Activated naive CD4-positive, alpha-beta T cell treated with anti-CD3 and anti-CD28 coated beads for 36 hours (primary cell): ENCODE data around the gene MED9. TPM values are rescaled to one million over a fixed set of nuclear protein-coding genes. Genes with fewer than 3 reads are reported as not detected.

Source experiments
- CTCF ChIA-PET: fragments of 350-600 bp; sonication (Branson Sonifier 250); formaldehyde crosslinking; loops from one replicate; lab custom pipeline; 2021; ENCODE audit warnings: antibody characterized with exemption; lab: Charles Lee
- DNase-seq: peaks from one replicate; pipeline ENCODE4 v3.0.0-alpha.2; 2020
- H3K27ac Mint-ChIP-seq: one replicate; pipeline ENCODE4 v1.8.0; 2021; ENCODE audit warnings: mild to moderate bottlenecking, mixed read lengths
- H3K27me3 Mint-ChIP-seq: one replicate; pipeline ENCODE4 v1.8.0; 2021; ENCODE audit warnings: low read depth, mixed read lengths
- H3K36me3 Mint-ChIP-seq: one replicate; pipeline ENCODE4 v1.8.0; 2021; ENCODE audit warnings: low read depth, mixed read lengths
- H3K4me1 Mint-ChIP-seq: one replicate; pipeline ENCODE4 v1.8.0; 2021; ENCODE audit warnings: low read depth, mixed read lengths
- H3K4me3 Mint-ChIP-seq: one replicate; pipeline ENCODE4 v1.8.0; 2021; ENCODE audit warnings: mild to moderate bottlenecking, moderate library complexity, mixed read lengths
- H3K9me3 Mint-ChIP-seq: one replicate; pipeline ENCODE4 v1.8.0; 2021; ENCODE audit warnings: mixed read lengths
- intact Hi-C: fragments of 100-400 bp; cut with micrococcal nuclease; formaldehyde crosslinking; loops from one replicate; pipeline ENCODE4 v1.15.1; 2023
- total RNA-seq, 2 experiments: library from RNA; stranded (reverse); gene quantifications; one replicate each; pipeline ENCODE4 v1.2.3, GENCODE V29; 2021

MED9 gene
- total RNA-seq, 2 experiments from 2014 or later: 13.2 to 14.4 TPM

- Mint-ChIP-seq H3K36me3 (no peaks in the 10 kb centered on the region), H3K9me3 (no peaks in the 10 kb centered on the region), H3K27ac (no peak overlapping the region), H3K4me3 (no peak overlapping the region), H3K27me3 (no peaks in the 10 kb centered on the region), H3K4me1 (no peaks in the 10 kb centered on the region)
- CTCF ChIA-PET: interaction anchor here (0.6 to 0.8 kb wide), 2 partner anchors 98 to 1902 kb away, joined by 3 read pairs; no protein-coding TSS in a partner anchor
- intact Hi-C loops: no loop called here
- no peak for DNase-seq
Observed at GRCh38 chr17:17514993-17515933, 38.5 kb downstream of the MED9 start.

GRCh38 chr17:17515934-17516930 is 39.4 kb downstream of the MED9 start:
- H3K27me3 Mint-ChIP-seq: no peaks in the 10 kb centered on the region
- H3K27ac Mint-ChIP-seq: no peak overlapping the region
- no peaks in the 10 kb centered on the region for H3K36me3 Mint-ChIP-seq
- H3K4me3 Mint-ChIP-seq: no peak overlapping the region
- DNase-seq: no peak
- CTCF ChIA-PET: no interaction called here
- no peaks in the 10 kb centered on the region for H3K4me1 Mint-ChIP-seq
- intact Hi-C loops: no loop called here
- H3K9me3 Mint-ChIP-seq: no peaks in the 10 kb centered on the region

- Mint-ChIP-seq H3K27me3 (no peaks in the 10 kb centered on the region), H3K4me1 (no peaks in the 10 kb centered on the region), H3K36me3 (no peaks in the 10 kb centered on the region), H3K4me3 (no peak overlapping the region), H3K27ac (no peak overlapping the region), H3K9me3 (no peaks in the 10 kb centered on the region)
- CTCF ChIA-PET: no interaction called here
- intact Hi-C loops: no loop called here
- no peak for DNase-seq
Observed at GRCh38 chr17:17516941-17517720, 40.3 kb downstream of the MED9 start.

GRCh38 chr17:17518014-17518413 is 41.2 kb downstream of the MED9 start:
- Mint-ChIP-seq H3K9me3 (no peaks in the 10 kb centered on the region), H3K4me3 (no peak overlapping the region), H3K36me3 (no peaks in the 10 kb centered on the region), H3K27ac (no peak overlapping the region), H3K27me3 (no peaks in the 10 kb centered on the region), H3K4me1 (no peaks in the 10 kb centered on the region)
- CTCF ChIA-PET: no interaction called here
- intact Hi-C loops: no loop called here
- no peak for DNase-seq

GRCh38 chr17:17518951-17519350 is 42.2 kb downstream of the MED9 start:
- H3K4me1 Mint-ChIP-seq: no peaks in the 10 kb centered on the region
- CTCF ChIA-PET: interaction anchor here (0.7 kb wide), 1 partner anchor 53 kb away, joined by 3 read pairs; no protein-coding TSS in a partner anchor
- no peak overlapping the region for H3K27ac Mint-ChIP-seq

GRCh38 chr17:17519886-17520285 is 43.1 kb downstream of the MED9 start:
- DNase-seq: no peak
- H3K4me3 Mint-ChIP-seq: no peak overlapping the region

More at GRCh38 chr17:17518951-17519350, 42.2 kb downstream of the MED9 start:
- H3K4me3 Mint-ChIP-seq: no peak overlapping the region
- H3K36me3 Mint-ChIP-seq: no peaks in the 10 kb centered on the region
- no peak for DNase-seq
- H3K27me3 Mint-ChIP-seq: no peaks in the 10 kb centered on the region
- H3K9me3 Mint-ChIP-seq: no peaks in the 10 kb centered on the region
- intact Hi-C loops: no loop called here

GRCh38 chr17:17520599-17521232 is 43.9 kb downstream of the MED9 start:
- H3K4me1 Mint-ChIP-seq: no peaks in the 10 kb centered on the region
- CTCF ChIA-PET: no interaction called here

More at GRCh38 chr17:17519886-17520285, 43.1 kb downstream of the MED9 start:
- Mint-ChIP-seq H3K36me3 (no peaks in the 10 kb centered on the region), H3K4me1 (no peaks in the 10 kb centered on the region), H3K9me3 (no peaks in the 10 kb centered on the region), H3K27ac (no peak overlapping the region), H3K27me3 (no peaks in the 10 kb centered on the region)
- intact Hi-C loops: loop anchor here (2.0 kb wide), 1 partner anchor 61 kb away; no protein-coding TSS in a partner anchor
- CTCF ChIA-PET: no interaction called here

GRCh38 chr17:17523001-17523730 is 46.4 kb downstream of the MED9 start:
- no peak overlapping the region for H3K27ac Mint-ChIP-seq
- no peaks in the 10 kb centered on the region for H3K36me3 Mint-ChIP-seq
- no peaks in the 10 kb centered on the region for H3K4me1 Mint-ChIP-seq
- no peak overlapping the region for H3K4me3 Mint-ChIP-seq
- no peak for DNase-seq
- no peaks in the 10 kb centered on the region for H3K27me3 Mint-ChIP-seq
- intact Hi-C loops: no loop called here
- H3K9me3 Mint-ChIP-seq: no peaks in the 10 kb centered on the region
- CTCF ChIA-PET: no interaction called here

More at GRCh38 chr17:17520599-17521232, 43.9 kb downstream of the MED9 start:
- intact Hi-C loops: loop anchor here (2.0 kb wide), 1 partner anchor 62 kb away; no protein-coding TSS in a partner anchor
- no peak overlapping the region for H3K27ac Mint-ChIP-seq
- no peaks in the 10 kb centered on the region for H3K9me3 Mint-ChIP-seq
- H3K36me3 Mint-ChIP-seq: no peaks in the 10 kb centered on the region
- H3K27me3 Mint-ChIP-seq: no peaks in the 10 kb centered on the region
- no peak for DNase-seq
- H3K4me3 Mint-ChIP-seq: no peak overlapping the region

- no peaks in the 10 kb centered on the region for H3K4me1 Mint-ChIP-seq
- no peaks in the 10 kb centered on the region for H3K9me3 Mint-ChIP-seq
- DNase-seq: no peak
- CTCF ChIA-PET: no interaction called here
- H3K27me3 Mint-ChIP-seq: no peaks in the 10 kb centered on the region
- no peaks in the 10 kb centered on the region for H3K36me3 Mint-ChIP-seq
- H3K4me3 Mint-ChIP-seq: no peak overlapping the region
- intact Hi-C loops: no loop called here
- no peak overlapping the region for H3K27ac Mint-ChIP-seq
Observed at GRCh38 chr17:17523731-17524490, 47.1 kb downstream of the MED9 start.

- Mint-ChIP-seq H3K36me3 (no peaks in the 10 kb centered on the region), H3K27ac (no peak overlapping the region), H3K4me1 (no peaks in the 10 kb centered on the region), H3K9me3 (no peaks in the 10 kb centered on the region), H3K4me3 (no peak overlapping the region), H3K27me3 (no peaks in the 10 kb centered on the region)
- no peak for DNase-seq
- intact Hi-C loops: no loop called here
- CTCF ChIA-PET: interaction anchor here (0.6 kb wide), 1 partner anchor 121 kb away, joined by 3 read pairs; no protein-coding TSS in a partner anchor
Observed at GRCh38 chr17:17525311-17525710, 48.5 kb downstream of the MED9 start.
